Brain microvascular endothelial cell (primary cell): ENCODE measurements around the gene ELP4.

Experiments
- DNase-seq: peaks from one replicate; pipeline ENCODE4 v3.0.0-alpha.2; 2020
- H3K27ac ChIP-seq: fragments of 250-450 bp; sonication (Bioruptor Pico); 2 replicates; pipeline ENCODE4 v1.5.1; 2020; ENCODE audit warnings: mild to moderate bottlenecking, moderate library complexity
- H3K27me3 ChIP-seq: fragments of 250-450 bp; sonication (Bioruptor Pico); replicated peaks from 2 replicates; pipeline ENCODE4 v1.5.1; 2020; ENCODE audit warnings: mild to moderate bottlenecking
- H3K36me3 ChIP-seq: fragments of 250-450 bp; sonication (Bioruptor Pico); replicated peaks from 2 replicates; pipeline ENCODE4 v1.5.1; 2020; ENCODE audit warnings: mild to moderate bottlenecking
- H3K4me3 ChIP-seq: 2 replicates; pipeline ENCODE4 v1.5.1; 2011; ENCODE audit warnings: low read depth, mild to moderate bottlenecking, control low read depth, low read length, moderate library complexity
- CTCF ChIP-seq: IDR thresholded peaks from 2 replicates; pipeline ENCODE4 v1.5.1; 2011; ENCODE audit warnings: low read depth, mild to moderate bottlenecking, moderate library complexity, low read length, control low read depth, inconsistent platforms; ENCODE audit errors: missing control alignments
- in situ Hi-C: cut with HindIII; loops from 2 replicates; pipeline ENCODE4 v1.10.0; 2017; ENCODE audit warnings: low sequenced_read_pairs, low pct_ligation_motif_present

Gene ELP4

DNA sequence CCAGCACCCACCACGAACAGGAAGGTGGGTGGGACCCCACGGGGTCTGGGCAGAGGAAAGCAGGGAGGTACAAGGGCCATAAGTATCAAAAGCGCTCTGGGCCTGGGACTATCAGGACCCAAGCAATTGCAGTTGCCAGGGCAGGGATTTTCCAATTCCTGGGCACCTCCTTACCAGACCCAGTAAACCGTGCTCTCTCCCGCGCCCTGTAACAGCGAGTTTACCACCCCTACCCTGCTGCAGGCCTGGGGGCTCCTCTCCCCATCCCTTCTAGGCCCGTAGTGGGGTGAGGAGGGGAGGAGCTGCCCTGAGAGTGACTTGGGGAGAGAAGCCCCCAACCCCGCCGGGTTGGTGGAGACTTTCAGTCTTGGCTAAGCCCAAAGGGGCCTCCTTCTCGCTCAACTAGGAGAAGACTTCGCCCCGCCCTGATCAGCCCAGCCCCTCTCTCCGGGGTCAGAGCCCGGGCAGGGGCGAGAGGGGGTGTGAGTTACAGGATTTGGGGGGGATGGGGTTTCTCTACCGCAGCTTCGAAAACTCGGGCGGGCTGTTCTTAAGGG lies 296.1 kb downstream of the ELP4 start:
- in situ Hi-C loops, result no loop called here
- no peak for TF ChIP-seq CTCF
- Histone ChIP-seq H3K4me3 (no peak overlapping the region), H3K27ac (no peak overlapping the region), H3K27me3 (peaks cover 95% of the 10 kb centered on the region), H3K36me3 (no peaks in the 10 kb centered on the region)
- DNase-seq, result no peak

- Histone ChIP-seq H3K27me3 (peaks cover 95% of the 10 kb centered on the region), H3K36me3 (no peaks in the 10 kb centered on the region), H3K27ac (no peak overlapping the region), H3K4me3 (no peak overlapping the region)
- DNase-seq, result no peak
- TF ChIP-seq CTCF, result no peak
- in situ Hi-C loops, result no loop called here
Measured at GRCh38 chr11:31806186-31806927, 296.8 kb downstream of the ELP4 start.

DNA sequence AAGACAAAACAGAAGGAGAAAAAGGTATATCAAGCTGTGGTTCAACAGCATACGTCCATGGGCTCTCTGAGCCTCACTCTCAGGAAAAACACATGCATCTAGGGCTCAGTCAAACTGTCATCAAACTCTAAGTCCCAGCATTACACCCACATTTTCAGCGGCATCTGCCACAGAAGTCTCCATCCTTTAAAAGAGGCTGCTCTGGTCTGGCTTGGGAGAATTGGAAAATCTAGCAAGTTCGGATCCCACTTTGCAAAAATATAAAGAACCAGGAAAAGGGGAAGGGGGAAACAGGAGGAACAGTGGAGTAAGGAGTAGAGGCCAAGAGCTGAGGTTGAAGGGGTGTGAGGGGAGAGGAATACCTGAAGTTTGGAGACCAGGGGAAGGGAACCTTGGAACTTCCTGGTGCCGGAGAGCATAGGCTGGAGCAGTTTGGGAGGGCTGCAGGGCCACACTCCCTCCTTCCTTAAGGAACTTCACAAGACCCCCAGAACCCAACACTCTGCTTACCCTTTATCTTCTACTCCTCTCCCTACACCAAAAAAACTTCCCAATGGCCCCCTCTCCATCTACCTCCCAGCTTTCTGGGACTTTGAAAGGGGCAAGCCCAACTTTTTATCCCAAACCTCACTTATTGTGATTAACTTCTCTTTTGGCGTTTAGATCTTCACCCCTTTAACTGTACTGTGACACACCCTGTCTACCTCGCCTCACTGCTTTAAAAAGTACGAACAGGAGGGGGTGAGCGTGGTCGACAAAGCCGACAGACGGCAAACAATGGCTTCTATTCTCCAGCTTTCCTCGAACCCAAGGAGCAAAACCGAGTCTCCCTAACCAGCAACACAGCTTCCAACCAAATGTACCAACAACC lies 297.6 kb downstream of the ELP4 start:
- Histone ChIP-seq H3K27me3 (peaks cover 94% of the 10 kb centered on the region), H3K4me3 (no peak overlapping the region), H3K27ac (no peak overlapping the region), H3K36me3 (no peaks in the 10 kb centered on the region)
- in situ Hi-C loops, result no loop called here
- TF ChIP-seq CTCF, result no peak
- DNase-seq, result no peak

- Histone ChIP-seq H3K36me3 (no peaks in the 10 kb centered on the region), H3K27me3 (peaks cover 97% of the 10 kb centered on the region), H3K4me3 (peak overlapping the region; percentile 15), H3K27ac (no peak overlapping the region)
- no peak for DNase-seq
- no peak for TF ChIP-seq CTCF
- in situ Hi-C loops, result no loop called here
Measured at GRCh38 chr11:31807799-31808667, 298.5 kb downstream of the ELP4 start.

DNA sequence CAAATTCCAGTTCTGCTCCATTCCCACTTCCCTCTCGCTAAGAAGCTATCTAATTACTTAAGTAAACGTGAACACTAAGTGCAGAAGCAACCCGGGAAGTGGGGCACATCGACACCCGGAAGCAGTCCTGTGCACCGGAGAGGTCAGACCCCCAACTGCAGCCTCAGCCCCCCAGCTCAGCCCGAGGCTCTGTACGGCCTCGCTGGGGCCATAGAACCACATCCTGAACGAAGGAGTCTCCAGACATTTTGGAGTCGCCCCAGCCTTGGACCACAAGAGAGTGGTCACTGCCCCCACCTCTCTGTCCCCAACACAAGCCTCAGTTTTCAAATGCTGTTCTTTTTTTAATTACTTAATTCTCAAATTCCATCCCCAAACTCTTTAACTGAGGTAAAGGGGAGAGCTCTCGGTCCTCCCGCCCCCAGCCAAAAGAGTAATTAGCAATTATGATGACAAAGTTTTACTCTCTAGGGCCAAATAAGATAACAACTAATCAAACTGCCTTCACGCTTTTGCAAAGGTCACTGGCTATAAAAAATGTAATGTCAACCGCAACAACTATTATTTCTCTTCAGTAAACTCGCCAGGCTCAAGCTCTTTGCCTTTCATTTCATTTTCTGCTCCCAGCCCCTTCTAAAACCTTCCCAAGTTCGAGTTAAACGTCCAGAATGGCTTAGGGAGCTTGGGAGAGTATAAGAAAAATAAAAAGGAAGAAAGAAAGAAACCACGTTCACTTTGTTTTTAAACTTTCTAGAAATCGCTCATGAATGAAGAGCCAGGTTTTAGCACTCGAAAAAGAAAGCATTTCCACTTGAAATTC lies 299.4 kb downstream of the ELP4 start:
- H3K27me3 ChIP-seq, result peaks cover 95% of the 10 kb centered on the region
- no peak for DNase-seq
- TF ChIP-seq CTCF, result no peak
- peak overlapping the region; percentile 15 for H3K4me3 ChIP-seq
- H3K36me3 ChIP-seq, result no peaks in the 10 kb centered on the region
- no peak overlapping the region for H3K27ac ChIP-seq
- in situ Hi-C loops, result no loop called here
